WTC11 (cell line): Measurements from ENCODE around the gene AOX1. TPM values are rescaled to one million over a fixed set of nuclear protein-coding genes. Genes with fewer than 3 reads are reported as not detected.
A peak's percentile ranks its signal among the peaks of the same experiment; 100 is the strongest.

Experiments used
- ATAC-seq: fragments of 200-7000 bp; cut with Tn5 transposase; 2 replicates; pipeline ENCODE4 v1.10.0; 2021; ENCODE audit warnings: mild to moderate bottlenecking, moderate library complexity
- CTCF ChIA-PET: fragments of 300-600 bp; sonication (Branson Sonifier 250); formaldehyde crosslinking; loops from one replicate; lab custom pipeline; 2021; ENCODE audit warnings: antibody characterized with exemption; lab: Charles Lee
- POLR2A ChIA-PET: fragments of 350-600 bp; sonication (Branson Sonifier 250); formaldehyde crosslinking; loops from one replicate; lab custom pipeline; 2021; ENCODE audit warnings: antibody characterized with exemption; lab: Charles Lee
- DNase-seq: peaks from one replicate; pipeline ENCODE4 v3.0.0; 2021; ENCODE audit warnings: low spot score
- H3K27ac Mint-ChIP-seq: 2 replicates; pipeline ENCODE4 v1.8.0; 2021; ENCODE audit warnings: mixed read lengths
- H3K27me3 Mint-ChIP-seq: 2 replicates; pipeline ENCODE4 v1.8.0; 2021; ENCODE audit warnings: low read depth, mild to moderate bottlenecking, moderate library complexity, mixed read lengths
- H3K36me3 Mint-ChIP-seq: 2 replicates; pipeline ENCODE4 v1.8.0; 2021; ENCODE audit warnings: mixed read lengths
- H3K4me1 Mint-ChIP-seq: 2 replicates; pipeline ENCODE4 v1.8.0; 2022; ENCODE audit warnings: mixed read lengths
- H3K4me3 Mint-ChIP-seq: 2 replicates; pipeline ENCODE4 v1.8.0; 2021; ENCODE audit warnings: mild to moderate bottlenecking, moderate library complexity, mixed read lengths
- H3K9me3 Mint-ChIP-seq: 2 replicates; pipeline ENCODE4 v1.8.0; 2021; ENCODE audit warnings: mixed read lengths
- CREB1 ChIP-seq: sonication (generic); formaldehyde crosslinking; IDR thresholded peaks from 2 replicates; pipeline ENCODE4 v1.8.0; 2023; ENCODE audit warnings: mild to moderate bottlenecking, missing genetic modification reagents
- CREM ChIP-seq: sonication (generic); formaldehyde crosslinking; IDR thresholded peaks from 2 replicates; pipeline ENCODE4 v1.8.1; 2022; ENCODE audit warnings: mild to moderate bottlenecking, missing genetic modification reagents, moderate library complexity
- FOXK1 ChIP-seq: sonication (generic); formaldehyde crosslinking; IDR thresholded peaks from 2 replicates; pipeline ENCODE4 v1.8.0; 2022; ENCODE audit warnings: mild to moderate bottlenecking, moderate library complexity, missing genetic modification reagents
- GABPB1 ChIP-seq: sonication (generic); formaldehyde crosslinking; IDR thresholded peaks from 2 replicates; pipeline ENCODE4 v1.8.1; 2023; ENCODE audit warnings: mild to moderate bottlenecking, missing genetic modification reagents
- JUN ChIP-seq: sonication (generic); formaldehyde crosslinking; IDR thresholded peaks from 2 replicates; pipeline ENCODE4 v1.8.0; 2023; ENCODE audit warnings: mild to moderate bottlenecking, missing genetic modification reagents
- RORB ChIP-seq: fragments of 250-450 bp; sonication (Bioruptor Pico); IDR thresholded peaks from 2 replicates; pipeline ENCODE4 v1.9.0; 2021; ENCODE audit warnings: mild to moderate bottlenecking
- SMAD3 ChIP-seq: sonication (generic); formaldehyde crosslinking; IDR thresholded peaks from 2 replicates; pipeline ENCODE4 v1.8.0; 2022; ENCODE audit warnings: missing genetic modification reagents, mild to moderate bottlenecking, borderline replicate concordance
- TEAD4 ChIP-seq: sonication (generic); formaldehyde crosslinking; IDR thresholded peaks from 2 replicates; pipeline ENCODE4 v1.8.0; 2022; ENCODE audit warnings: mild to moderate bottlenecking, missing genetic modification reagents
- ZBTB21 ChIP-seq: sonication (generic); formaldehyde crosslinking; IDR thresholded peaks from 2 replicates; pipeline ENCODE4 v1.8.1; 2023; ENCODE audit warnings: mild to moderate bottlenecking, missing genetic modification reagents, borderline replicate concordance
- ZNF416 ChIP-seq: fragments of 250-450 bp; sonication (Bioruptor Pico); IDR thresholded peaks from 2 replicates; pipeline ENCODE4 v1.9.0; 2021; ENCODE audit warnings: mild to moderate bottlenecking, inconsistent platforms
- ZNF671 ChIP-seq: fragments of 250-450 bp; sonication (Bioruptor Pico); IDR thresholded peaks from 2 replicates; pipeline ENCODE4 v1.8.0; 2021; ENCODE audit warnings: mild to moderate bottlenecking
- total RNA-seq: library from RNA; stranded (reverse); gene quantifications from 3 replicates; pipeline ENCODE4 v1.2.3, GENCODE V29; 2021
- TF ChIP-seq, protein P1 (sequence below): fragments of 200-600 bp; IDR thresholded peaks from 2 replicates; pipeline ENCODE4 v1.8.0; 2022; ENCODE audit warnings: antibody characterized with exemption
- TF ChIP-seq, protein P2 (sequence below): sonication (generic); formaldehyde crosslinking; IDR thresholded peaks from 2 replicates; pipeline ENCODE4 v1.8.1; 2022; ENCODE audit warnings: low read depth, mild to moderate bottlenecking, moderate library complexity, missing genetic modification reagents, borderline replicate concordance
- TF ChIP-seq, protein P3 (sequence below): sonication (generic); formaldehyde crosslinking; IDR thresholded peaks from 2 replicates; pipeline ENCODE4 v1.8.1; 2022; ENCODE audit warnings: missing genetic modification reagents, borderline replicate concordance
- TF ChIP-seq, protein P4 (sequence below): sonication (generic); formaldehyde crosslinking; IDR thresholded peaks from 2 replicates; pipeline ENCODE4 v1.8.0; 2022; ENCODE audit warnings: mild to moderate bottlenecking, missing genetic modification reagents
- TF ChIP-seq, protein P5 (sequence below): sonication (generic); formaldehyde crosslinking; IDR thresholded peaks from 2 replicates; pipeline ENCODE4 v1.8.1; 2022; ENCODE audit warnings: mild to moderate bottlenecking, moderate library complexity, missing genetic modification reagents
- TF ChIP-seq, protein P6 (sequence below): sonication (generic); formaldehyde crosslinking; IDR thresholded peaks from 2 replicates; pipeline ENCODE4 v1.8.0; 2022; ENCODE audit warnings: mild to moderate bottlenecking, missing genetic modification reagents
- TF ChIP-seq, protein P7 (sequence below): sonication (generic); formaldehyde crosslinking; conservative IDR thresholded peaks from 2 replicates; pipeline ENCODE4 v1.8.1; 2023; ENCODE audit warnings: mild to moderate bottlenecking, low read depth, missing genetic modification reagents, moderate library complexity
- TF ChIP-seq, protein P8 (sequence below): sonication (generic); formaldehyde crosslinking; IDR thresholded peaks from 2 replicates; pipeline ENCODE4 v1.8.1; 2023; ENCODE audit warnings: mild to moderate bottlenecking, missing genetic modification reagents, moderate library complexity

AOX1 gene
- total RNA-seq, 1 experiment from 2014 or later, result 4.8 TPM

DNA sequence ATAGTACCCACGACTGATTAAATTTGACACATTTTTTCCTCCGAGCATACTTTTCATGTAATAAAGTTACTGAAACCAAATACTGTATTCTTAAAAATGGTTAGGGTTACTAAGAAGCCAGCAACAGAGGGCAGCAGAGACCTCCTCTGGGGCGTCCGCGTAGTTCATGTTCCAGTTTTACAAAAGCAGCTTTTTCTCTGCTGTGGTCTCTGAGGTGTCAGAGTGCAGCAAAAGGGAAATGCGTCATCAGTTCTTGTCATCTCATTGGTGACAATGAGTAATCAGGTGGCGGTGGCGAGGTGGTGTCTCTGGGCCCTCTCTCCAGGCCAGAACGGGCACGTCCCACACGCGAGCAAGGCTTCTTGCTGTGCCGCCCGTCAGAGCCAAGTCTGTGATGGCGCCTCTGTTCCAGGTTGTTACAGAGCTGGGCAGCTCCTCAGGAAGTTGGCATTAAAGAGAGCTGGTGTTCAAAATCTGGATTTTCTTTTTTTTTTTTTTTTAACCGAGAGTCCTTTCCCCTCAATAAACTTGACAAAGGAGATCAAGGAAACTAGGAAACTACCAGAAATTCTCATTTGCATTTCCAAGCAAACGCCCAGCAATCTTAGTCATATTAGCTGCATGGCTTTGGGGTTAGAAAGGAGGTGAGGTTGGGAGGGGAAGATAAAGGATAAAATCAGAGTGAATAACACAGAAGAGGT lies 127.3 kb downstream of the AOX1 start:
- Mint-ChIP-seq H3K4me3 (peak overlapping the region; percentile 62), H3K27me3 (no peaks in the 10 kb centered on the region)
- ATAC-seq (peak; percentile 91), DNase-seq (peak; percentile 55)
- POLR2A ChIA-PET, result interaction anchor here (0.5 to 1.3 kb wide), 3 partner anchors 15 to 200 kb away, joined by 3 to 11 read pairs (median 3); no protein-coding TSS in a partner anchor
- CTCF ChIA-PET, result interaction anchor here (0.5 to 2.9 kb wide), 33 partner anchors 9 to 765 kb away, joined by 3 to 48 read pairs (median 5); partner anchors contain the start of genes AOX1, BZW1, CLK1 and KCTD18
- TF ChIP-seq TEAD4 (CRISPR knock-in tag), result no peak
- no peak for TF ChIP-seq FOXK1 (CRISPR knock-in tag)
- TF ChIP-seq GABPB1 (CRISPR knock-in tag), result peak; percentile 68
- TF ChIP-seq, protein P1, sequence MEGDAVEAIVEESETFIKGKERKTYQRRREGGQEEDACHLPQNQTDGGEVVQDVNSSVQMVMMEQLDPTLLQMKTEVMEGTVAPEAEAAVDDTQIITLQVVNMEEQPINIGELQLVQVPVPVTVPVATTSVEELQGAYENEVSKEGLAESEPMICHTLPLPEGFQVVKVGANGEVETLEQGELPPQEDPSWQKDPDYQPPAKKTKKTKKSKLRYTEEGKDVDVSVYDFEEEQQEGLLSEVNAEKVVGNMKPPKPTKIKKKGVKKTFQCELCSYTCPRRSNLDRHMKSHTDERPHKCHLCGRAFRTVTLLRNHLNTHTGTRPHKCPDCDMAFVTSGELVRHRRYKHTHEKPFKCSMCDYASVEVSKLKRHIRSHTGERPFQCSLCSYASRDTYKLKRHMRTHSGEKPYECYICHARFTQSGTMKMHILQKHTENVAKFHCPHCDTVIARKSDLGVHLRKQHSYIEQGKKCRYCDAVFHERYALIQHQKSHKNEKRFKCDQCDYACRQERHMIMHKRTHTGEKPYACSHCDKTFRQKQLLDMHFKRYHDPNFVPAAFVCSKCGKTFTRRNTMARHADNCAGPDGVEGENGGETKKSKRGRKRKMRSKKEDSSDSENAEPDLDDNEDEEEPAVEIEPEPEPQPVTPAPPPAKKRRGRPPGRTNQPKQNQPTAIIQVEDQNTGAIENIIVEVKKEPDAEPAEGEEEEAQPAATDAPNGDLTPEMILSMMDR, result peak; percentile 28; the same call in 1 of the 2 replicates
- no peak for TF ChIP-seq RORB (CRISPR knock-in tag)
- TF ChIP-seq, protein P2, sequence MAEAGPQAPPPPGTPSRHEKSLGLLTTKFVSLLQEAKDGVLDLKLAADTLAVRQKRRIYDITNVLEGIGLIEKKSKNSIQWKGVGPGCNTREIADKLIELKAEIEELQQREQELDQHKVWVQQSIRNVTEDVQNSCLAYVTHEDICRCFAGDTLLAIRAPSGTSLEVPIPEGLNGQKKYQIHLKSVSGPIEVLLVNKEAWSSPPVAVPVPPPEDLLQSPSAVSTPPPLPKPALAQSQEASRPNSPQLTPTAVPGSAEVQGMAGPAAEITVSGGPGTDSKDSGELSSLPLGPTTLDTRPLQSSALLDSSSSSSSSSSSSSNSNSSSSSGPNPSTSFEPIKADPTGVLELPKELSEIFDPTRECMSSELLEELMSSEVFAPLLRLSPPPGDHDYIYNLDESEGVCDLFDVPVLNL (CRISPR knock-in tag), result no peak
- TF ChIP-seq, protein P3, sequence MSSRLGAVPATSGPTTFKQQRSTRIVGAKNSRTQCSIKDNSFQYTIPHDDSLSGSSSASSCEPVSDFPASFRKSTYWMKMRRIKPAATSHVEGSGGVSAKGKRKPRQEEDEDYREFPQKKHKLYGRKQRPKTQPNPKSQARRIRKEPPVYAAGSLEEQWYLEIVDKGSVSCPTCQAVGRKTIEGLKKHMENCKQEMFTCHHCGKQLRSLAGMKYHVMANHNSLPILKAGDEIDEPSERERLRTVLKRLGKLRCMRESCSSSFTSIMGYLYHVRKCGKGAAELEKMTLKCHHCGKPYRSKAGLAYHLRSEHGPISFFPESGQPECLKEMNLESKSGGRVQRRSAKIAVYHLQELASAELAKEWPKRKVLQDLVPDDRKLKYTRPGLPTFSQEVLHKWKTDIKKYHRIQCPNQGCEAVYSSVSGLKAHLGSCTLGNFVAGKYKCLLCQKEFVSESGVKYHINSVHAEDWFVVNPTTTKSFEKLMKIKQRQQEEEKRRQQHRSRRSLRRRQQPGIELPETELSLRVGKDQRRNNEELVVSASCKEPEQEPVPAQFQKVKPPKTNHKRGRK (CRISPR knock-in tag), result no peak
- peak; percentile 65; the same call in 1 of the 2 replicates for TF ChIP-seq CREM (CRISPR knock-in tag)
- TF ChIP-seq, protein P4, sequence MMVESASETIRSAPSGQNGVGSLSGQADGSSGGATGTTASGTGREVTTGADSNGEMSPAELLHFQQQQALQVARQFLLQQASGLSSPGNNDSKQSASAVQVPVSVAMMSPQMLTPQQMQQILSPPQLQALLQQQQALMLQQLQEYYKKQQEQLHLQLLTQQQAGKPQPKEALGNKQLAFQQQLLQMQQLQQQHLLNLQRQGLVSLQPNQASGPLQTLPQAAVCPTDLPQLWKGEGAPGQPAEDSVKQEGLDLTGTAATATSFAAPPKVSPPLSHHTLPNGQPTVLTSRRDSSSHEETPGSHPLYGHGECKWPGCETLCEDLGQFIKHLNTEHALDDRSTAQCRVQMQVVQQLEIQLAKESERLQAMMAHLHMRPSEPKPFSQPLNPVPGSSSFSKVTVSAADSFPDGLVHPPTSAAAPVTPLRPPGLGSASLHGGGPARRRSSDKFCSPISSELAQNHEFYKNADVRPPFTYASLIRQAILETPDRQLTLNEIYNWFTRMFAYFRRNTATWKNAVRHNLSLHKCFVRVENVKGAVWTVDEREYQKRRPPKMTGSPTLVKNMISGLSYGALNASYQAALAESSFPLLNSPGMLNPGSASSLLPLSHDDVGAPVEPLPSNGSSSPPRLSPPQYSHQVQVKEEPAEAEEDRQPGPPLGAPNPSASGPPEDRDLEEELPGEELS, result no peak; the same call in 1 of the 2 replicates
- TF ChIP-seq, protein P5, sequence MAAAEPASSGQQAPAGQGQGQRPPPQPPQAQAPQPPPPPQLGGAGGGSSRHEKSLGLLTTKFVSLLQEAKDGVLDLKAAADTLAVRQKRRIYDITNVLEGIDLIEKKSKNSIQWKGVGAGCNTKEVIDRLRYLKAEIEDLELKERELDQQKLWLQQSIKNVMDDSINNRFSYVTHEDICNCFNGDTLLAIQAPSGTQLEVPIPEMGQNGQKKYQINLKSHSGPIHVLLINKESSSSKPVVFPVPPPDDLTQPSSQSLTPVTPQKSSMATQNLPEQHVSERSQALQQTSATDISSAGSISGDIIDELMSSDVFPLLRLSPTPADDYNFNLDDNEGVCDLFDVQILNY (CRISPR knock-in tag), result no peak
- TF ChIP-seq ZBTB21 (CRISPR knock-in tag), result peak; percentile 85; the same call in 1 of the 2 replicates
- TF ChIP-seq, all 79 proteins: peak for 4
- peak overlapping the region; percentile 85 for H3K27ac Mint-ChIP-seq
- H3K4me1 Mint-ChIP-seq, result peaks cover 11% of the 10 kb centered on the region
- H3K9me3 Mint-ChIP-seq, result no peaks in the 10 kb centered on the region
- no peaks in the 10 kb centered on the region for H3K36me3 Mint-ChIP-seq

DNA sequence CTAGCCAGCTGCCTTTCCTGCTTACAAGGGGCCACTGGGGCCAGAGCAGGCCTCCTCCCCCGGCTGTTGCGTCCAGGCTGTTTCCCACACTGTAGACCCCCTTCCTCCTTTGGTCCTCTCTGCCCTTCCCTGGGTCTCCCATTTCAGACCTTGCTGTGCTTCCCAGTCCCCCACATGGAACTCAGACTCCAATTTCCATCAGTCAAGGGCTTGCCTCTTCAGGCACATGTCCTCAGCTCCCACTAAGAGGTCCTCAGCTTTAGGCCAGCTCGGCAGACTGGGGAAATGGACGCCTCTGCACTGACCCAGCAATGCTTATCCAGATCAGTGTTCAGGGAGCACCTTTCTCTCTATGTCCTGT lies 127.9 kb downstream of the AOX1 start:
- ChIA-PET POLR2A (interaction anchor here (0.5 to 1.3 kb wide), 3 partner anchors 15 to 200 kb away, joined by 3 to 11 read pairs (median 3); no protein-coding TSS in a partner anchor), CTCF (interaction anchor here (0.8 to 2.9 kb wide), 28 partner anchors 10 to 765 kb away, joined by 3 to 48 read pairs (median 6); partner anchors contain the start of genes AOX1, BZW1, CLK1 and KCTD18)
- Mint-ChIP-seq H3K9me3 (no peaks in the 10 kb centered on the region), H3K27me3 (peaks cover 3% of the 10 kb centered on the region; the same call in 1 of the 2 replicates), H3K36me3 (no peaks in the 10 kb centered on the region), H3K4me1 (peaks cover 11% of the 10 kb centered on the region), H3K27ac (peak overlapping the region; percentile 83), H3K4me3 (peak overlapping the region; percentile 62; the same call in 1 of the 2 replicates)
- DNase-seq, result no peak
- ATAC-seq, result peak; percentile 35
- no peak for TF ChIP-seq CREB1 (CRISPR knock-in tag)
- TF ChIP-seq, protein P6, sequence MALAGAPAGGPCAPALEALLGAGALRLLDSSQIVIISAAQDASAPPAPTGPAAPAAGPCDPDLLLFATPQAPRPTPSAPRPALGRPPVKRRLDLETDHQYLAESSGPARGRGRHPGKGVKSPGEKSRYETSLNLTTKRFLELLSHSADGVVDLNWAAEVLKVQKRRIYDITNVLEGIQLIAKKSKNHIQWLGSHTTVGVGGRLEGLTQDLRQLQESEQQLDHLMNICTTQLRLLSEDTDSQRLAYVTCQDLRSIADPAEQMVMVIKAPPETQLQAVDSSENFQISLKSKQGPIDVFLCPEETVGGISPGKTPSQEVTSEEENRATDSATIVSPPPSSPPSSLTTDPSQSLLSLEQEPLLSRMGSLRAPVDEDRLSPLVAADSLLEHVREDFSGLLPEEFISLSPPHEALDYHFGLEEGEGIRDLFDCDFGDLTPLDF, result no peak
- TF ChIP-seq SMAD3 (CRISPR knock-in tag), result no peak
- TF ChIP-seq ZNF416 (CRISPR knock-in tag), result no peak
- no peak for TF ChIP-seq JUN (CRISPR knock-in tag)
- TF ChIP-seq, protein P7, sequence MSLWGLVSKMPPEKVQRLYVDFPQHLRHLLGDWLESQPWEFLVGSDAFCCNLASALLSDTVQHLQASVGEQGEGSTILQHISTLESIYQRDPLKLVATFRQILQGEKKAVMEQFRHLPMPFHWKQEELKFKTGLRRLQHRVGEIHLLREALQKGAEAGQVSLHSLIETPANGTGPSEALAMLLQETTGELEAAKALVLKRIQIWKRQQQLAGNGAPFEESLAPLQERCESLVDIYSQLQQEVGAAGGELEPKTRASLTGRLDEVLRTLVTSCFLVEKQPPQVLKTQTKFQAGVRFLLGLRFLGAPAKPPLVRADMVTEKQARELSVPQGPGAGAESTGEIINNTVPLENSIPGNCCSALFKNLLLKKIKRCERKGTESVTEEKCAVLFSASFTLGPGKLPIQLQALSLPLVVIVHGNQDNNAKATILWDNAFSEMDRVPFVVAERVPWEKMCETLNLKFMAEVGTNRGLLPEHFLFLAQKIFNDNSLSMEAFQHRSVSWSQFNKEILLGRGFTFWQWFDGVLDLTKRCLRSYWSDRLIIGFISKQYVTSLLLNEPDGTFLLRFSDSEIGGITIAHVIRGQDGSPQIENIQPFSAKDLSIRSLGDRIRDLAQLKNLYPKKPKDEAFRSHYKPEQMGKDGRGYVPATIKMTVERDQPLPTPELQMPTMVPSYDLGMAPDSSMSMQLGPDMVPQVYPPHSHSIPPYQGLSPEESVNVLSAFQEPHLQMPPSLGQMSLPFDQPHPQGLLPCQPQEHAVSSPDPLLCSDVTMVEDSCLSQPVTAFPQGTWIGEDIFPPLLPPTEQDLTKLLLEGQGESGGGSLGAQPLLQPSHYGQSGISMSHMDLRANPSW (CRISPR knock-in tag), result no peak
- TF ChIP-seq, protein P8, sequence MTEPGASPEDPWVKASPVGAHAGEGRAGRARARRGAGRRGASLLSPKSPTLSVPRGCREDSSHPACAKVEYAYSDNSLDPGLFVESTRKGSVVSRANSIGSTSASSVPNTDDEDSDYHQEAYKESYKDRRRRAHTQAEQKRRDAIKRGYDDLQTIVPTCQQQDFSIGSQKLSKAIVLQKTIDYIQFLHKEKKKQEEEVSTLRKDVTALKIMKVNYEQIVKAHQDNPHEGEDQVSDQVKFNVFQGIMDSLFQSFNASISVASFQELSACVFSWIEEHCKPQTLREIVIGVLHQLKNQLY, result no peak
- no peak for TF ChIP-seq ZNF671 (CRISPR knock-in tag)
